ENCODE results near the gene GYS2. TPM values are rescaled to one million over a fixed set of nuclear protein-coding genes. Genes with fewer than 3 reads are reported as not detected.

Gene GYS2
- total and polyA plus RNA-seq, 9 of the 15 experiments (the other 6 are each of a cell fraction or from before 2014, with no cell fraction given), result not detected

DNA sequence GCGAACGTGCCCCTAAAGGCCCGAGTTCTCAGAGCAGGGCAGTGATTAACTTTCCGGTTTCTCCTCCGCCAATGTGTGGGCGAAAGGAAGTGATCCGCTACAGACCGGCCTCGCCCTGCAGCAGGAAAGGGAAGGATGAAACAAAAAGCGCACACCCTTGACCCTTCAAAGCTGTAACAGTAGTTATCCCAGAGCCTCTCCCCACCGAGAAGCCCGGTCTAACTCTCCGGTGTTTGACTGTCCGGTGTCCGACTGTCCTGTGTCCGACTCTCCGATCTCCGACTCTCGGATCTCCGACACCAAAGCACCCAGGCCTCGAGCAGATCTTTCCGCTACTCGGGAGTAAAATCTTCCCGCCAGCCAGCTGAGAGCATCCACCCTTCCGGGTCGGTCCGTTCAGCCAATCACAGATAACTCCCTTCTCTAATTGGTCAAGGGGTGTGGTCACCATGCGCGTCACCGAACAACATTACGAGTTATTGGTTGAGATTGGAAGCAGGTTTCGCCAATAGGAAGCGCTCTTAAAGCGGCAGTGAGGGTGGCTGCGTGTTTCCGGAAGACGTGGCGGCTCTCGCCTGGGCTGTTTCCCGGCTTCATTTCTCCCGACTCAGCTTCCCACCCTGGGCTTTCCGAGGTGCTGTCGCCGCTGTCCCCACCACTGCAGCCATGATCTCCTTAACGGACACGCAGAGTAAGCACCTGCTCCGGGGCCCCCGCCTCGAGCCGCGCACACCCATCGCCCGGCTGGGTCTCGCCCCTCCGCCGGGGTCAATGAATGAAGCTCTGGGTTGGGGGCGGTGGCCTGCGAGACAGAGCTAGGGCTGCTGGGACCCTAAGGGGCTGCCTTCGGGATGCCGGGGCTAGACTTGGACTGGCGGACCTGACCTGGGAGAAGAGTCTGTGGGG lies 103.1 kb downstream of the GYS2 start, which contains the start of the genes GOLT1B and RECQL (continued):
- TF ChIP-seq JUND (IDR thresholded peaks at IDR 0.05; ENCODE audit: borderline replicate concordance, low read depth, low read length) (0 out of 2 replicates have a peak, but pooled peaks have one; percentile 31), JUND (tag; IDR thresholded peaks at IDR 0.05; ENCODE audit: borderline replicate concordance, low read depth, low read length) (no peak; the same call in 2 of the 3 replicates), PRPF4 (IDR thresholded peaks at IDR 0.05; ENCODE audit: insufficient read depth, low read depth, low read length, poor library complexity, severe bottlenecking) (no peak), RB1 (IDR thresholded peaks at IDR 0.05; ENCODE audit: low read depth) (peak; percentile 92; the same call in 1 of the 2 replicates), E2F6 (IDR thresholded peaks at IDR 0.05; ENCODE audit: borderline replicate concordance in 1 of 2, extremely low read depth in 1 of 2, insufficient read depth in 1 of 2, insufficient read length in 1 of 2, low read depth in 1 of 2, low read length in 1 of 2, poor library complexity in 1 of 2, severe bottlenecking in 1 of 2) (peak; percentile 90 to 97), HNRNPH1 (optimal IDR thresholded peaks at IDR 0.05; ENCODE audit: low read depth, low read length) (no peak), GATA2 (CRISPR knock-in tag; IDR thresholded peaks at IDR 0.05) (no peak), ETV1 (tag; conservative IDR thresholded peaks at IDR 0.05; ENCODE audit: low read depth) (no peak; the same call in 1 of the 2 replicates), IRF9 (tag; IDR thresholded peaks at IDR 0.05) (no peak), BRF2 (IDR thresholded peaks at IDR 0.05; ENCODE audit: borderline replicate concordance, insufficient read depth, insufficient read length) (no peak), AFF4 (CRISPR knock-in tag; IDR thresholded peaks at IDR 0.05) (no peak), ZBTB17 (CRISPR knock-in tag; IDR thresholded peaks at IDR 0.05) (no peak)
- TF ChIP-seq, protein P1, sequence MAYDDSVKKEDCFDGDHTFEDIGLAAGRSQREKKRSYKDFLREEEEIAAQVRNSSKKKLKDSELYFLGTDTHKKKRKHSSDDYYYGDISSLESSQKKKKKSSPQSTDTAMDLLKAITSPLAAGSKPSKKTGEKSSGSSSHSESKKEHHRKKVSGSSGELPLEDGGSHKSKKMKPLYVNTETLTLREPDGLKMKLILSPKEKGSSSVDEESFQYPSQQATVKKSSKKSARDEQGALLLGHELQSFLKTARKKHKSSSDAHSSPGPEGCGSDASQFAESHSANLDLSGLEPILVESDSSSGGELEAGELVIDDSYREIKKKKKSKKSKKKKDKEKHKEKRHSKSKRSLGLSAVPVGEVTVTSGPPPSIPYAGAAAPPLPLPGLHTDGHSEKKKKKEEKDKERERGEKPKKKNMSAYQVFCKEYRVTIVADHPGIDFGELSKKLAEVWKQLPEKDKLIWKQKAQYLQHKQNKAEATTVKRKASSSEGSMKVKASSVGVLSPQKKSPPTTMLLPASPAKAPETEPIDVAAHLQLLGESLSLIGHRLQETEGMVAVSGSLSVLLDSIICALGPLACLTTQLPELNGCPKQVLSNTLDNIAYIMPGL (CRISPR knock-in tag; IDR thresholded peaks at IDR 0.05), result no peak
- TF ChIP-seq, protein P2, sequence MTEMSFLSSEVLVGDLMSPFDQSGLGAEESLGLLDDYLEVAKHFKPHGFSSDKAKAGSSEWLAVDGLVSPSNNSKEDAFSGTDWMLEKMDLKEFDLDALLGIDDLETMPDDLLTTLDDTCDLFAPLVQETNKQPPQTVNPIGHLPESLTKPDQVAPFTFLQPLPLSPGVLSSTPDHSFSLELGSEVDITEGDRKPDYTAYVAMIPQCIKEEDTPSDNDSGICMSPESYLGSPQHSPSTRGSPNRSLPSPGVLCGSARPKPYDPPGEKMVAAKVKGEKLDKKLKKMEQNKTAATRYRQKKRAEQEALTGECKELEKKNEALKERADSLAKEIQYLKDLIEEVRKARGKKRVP (CRISPR knock-in tag; IDR thresholded peaks at IDR 0.05), result no peak

All from K562 (cell line).